HG03060 (cell line): ENCODE measurements around the gene MED13.

Experiments used
- ATAC-seq: cut with Tn5 transposase; IDR thresholded peaks from one replicate; pipeline ENCODE4 v1.9.1; 2021; ENCODE audit warnings: low read depth, moderate number of reproducible peaks; ENCODE audit not compliant: unreplicated experiment

MED13 gene, protein sequence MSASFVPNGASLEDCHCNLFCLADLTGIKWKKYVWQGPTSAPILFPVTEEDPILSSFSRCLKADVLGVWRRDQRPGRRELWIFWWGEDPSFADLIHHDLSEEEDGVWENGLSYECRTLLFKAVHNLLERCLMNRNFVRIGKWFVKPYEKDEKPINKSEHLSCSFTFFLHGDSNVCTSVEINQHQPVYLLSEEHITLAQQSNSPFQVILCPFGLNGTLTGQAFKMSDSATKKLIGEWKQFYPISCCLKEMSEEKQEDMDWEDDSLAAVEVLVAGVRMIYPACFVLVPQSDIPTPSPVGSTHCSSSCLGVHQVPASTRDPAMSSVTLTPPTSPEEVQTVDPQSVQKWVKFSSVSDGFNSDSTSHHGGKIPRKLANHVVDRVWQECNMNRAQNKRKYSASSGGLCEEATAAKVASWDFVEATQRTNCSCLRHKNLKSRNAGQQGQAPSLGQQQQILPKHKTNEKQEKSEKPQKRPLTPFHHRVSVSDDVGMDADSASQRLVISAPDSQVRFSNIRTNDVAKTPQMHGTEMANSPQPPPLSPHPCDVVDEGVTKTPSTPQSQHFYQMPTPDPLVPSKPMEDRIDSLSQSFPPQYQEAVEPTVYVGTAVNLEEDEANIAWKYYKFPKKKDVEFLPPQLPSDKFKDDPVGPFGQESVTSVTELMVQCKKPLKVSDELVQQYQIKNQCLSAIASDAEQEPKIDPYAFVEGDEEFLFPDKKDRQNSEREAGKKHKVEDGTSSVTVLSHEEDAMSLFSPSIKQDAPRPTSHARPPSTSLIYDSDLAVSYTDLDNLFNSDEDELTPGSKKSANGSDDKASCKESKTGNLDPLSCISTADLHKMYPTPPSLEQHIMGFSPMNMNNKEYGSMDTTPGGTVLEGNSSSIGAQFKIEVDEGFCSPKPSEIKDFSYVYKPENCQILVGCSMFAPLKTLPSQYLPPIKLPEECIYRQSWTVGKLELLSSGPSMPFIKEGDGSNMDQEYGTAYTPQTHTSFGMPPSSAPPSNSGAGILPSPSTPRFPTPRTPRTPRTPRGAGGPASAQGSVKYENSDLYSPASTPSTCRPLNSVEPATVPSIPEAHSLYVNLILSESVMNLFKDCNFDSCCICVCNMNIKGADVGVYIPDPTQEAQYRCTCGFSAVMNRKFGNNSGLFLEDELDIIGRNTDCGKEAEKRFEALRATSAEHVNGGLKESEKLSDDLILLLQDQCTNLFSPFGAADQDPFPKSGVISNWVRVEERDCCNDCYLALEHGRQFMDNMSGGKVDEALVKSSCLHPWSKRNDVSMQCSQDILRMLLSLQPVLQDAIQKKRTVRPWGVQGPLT (N-terminal part only)

DNA sequence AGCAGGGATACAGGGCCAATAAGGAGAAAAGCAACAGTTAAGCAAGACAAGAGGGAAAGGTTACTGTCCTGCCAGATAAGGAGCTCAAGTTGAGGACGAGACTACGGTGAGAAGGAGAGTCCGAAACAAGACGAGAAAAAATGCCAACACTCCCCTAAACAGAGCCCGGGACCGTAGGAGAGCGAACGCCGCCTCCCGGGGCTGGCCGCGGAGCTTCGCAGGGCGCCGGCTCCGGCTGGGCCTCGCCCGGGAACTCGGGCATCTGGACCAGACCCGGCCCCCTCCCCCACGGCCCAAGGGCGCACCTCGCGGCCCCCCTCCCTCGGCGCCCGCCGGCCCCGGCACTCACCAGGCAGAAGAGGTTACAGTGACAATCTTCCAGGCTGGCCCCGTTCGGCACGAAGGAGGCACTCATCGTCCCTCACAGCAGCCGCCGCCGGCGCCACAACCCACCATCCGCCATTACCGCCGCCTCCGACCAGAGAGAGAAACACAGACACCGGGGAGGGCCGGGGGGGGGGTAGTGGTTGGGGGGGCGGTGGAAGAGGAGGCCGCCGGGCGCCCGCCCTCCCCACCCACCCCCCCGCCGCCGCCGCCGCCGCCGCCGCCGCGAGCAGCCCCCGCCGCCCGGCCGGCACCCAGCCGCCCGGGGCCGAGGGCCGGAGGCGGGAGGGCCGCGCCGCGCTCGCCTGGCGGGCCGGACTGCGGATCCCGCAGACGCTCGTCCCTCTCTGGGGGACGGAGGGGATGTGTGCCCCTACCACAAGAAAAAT, at the start of gene MED13:
TSS of gene MED13 (minus strand) at position 488 of the 773 bp plus-strand sequence. CDS start at position 415, 73 bp downstream.
- no peak for ATAC-seq

DNA sequence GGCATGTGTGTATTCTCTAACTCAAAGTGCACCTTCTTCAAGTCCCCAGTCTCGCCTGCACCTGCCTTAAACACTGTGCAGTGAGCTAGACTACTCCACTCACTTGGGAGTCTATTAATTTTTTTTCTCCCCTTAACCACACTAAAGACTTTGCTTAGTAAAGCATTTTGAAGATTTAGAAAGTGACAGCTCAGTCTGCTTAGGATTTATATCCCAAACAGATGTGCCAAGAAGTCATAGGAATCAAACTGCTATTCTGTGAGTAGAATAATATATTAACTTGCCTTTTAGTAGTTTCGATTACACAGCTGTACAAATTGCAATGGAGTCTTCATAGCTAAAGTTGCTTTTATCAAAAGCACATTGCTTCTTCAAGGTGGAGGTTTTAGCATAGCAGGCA, 47.2 kb upstream of the MED13 start:
- ATAC-seq, result no peak

DNA sequence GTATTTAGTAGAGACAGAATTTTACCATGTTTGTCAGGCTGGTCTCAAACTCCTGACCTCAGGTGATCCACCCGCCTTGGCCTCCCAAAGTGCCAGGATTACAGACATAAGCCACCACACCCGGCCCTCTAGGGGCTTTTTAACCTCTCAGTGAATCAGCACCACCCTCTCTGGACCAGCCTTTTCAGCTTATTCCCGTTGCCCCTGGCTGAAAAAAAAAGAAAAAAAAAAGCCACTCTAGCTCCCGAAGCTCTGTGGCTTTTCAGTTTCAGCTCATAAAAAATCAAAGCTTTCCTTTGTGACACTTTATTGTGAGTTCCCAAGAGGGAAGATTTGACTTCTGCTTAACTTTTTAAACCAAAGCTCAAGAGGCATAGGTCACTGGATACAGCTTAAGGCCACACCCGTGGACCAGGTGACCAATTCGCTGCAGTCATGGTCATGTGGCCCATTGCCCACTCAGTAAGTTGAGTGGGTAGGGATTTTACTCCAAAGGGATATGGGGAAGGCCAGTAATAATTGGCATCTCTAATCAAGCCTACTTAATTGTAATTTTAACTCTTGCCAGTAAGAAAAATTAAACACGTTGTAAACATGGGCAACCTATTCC, 46.6 kb upstream of the MED13 start:
- ATAC-seq, result no peak

- no peak for ATAC-seq
Observed at GRCh38 chr17:62110923-62111484, 45.9 kb upstream of the MED13 start.

DNA sequence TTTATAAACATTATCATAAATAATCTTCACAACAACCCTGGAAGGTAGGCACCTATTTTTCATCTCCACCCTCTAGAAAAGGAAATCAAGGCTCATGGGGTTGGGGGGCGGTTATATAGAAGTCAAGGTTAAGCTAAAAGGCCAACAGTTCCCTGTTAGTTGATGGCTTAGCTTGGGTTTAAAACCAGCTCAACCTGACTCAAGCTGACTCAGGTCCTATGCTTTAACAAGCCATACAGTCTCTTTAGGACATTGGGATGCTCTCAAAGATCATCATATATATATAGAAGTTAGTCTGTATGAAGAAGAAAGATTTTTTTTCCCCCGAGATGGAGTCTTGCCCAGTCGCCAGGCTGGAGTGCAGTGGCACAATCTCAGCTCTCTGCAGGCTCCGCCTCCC, 44.8 kb upstream of the MED13 start:
- no peak for ATAC-seq

DNA sequence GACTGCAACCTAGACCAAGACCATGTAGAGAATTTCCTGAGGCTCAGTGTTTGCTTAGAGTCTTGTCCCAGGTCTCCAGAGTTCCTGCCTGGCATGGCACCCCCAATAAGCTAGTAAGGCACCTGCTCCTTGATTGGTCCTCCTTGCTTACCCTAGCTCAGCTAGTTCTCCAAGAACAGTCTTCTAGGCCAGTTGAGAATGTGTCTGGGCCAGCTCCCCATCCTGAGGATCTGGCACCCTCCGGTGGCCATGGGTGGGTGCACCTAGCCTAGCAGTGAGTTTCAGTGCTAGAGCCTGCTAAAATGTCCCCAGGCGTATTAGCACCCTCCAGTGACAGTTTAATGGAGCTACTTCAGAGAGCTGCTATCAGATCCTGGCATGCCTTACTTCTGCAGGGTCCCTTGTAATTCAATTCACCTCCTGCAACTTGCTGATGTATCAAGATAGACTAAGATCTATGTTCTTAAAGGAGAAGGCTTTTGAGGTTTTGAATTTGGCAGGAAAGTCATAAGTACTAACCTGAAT, 44.4 kb upstream of the MED13 start:
- peak; percentile 91 for ATAC-seq

- no peak for ATAC-seq
Observed at GRCh38 chr17:62105861-62106260, 40.8 kb upstream of the MED13 start.

DNA sequence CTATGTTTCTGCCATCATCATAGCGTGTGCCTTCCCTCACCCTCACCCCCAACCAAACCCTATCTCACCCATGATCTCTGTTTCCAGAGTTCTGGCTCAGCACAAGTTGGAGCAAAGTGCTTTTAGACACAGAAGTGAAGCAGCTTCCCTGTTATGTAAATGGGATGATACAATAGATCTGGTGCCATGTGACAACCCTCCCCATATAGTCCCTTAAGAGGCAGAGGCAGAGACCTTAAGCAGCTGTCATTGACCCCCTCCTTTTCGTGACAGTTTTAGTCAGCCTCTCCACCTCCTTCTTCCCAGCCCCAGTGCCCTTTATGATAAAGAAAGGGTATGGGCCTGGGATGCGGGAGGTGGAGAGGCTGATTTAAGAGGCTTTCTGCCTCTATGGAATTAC, 40.3 kb upstream of the MED13 start:
- no peak for ATAC-seq

DNA sequence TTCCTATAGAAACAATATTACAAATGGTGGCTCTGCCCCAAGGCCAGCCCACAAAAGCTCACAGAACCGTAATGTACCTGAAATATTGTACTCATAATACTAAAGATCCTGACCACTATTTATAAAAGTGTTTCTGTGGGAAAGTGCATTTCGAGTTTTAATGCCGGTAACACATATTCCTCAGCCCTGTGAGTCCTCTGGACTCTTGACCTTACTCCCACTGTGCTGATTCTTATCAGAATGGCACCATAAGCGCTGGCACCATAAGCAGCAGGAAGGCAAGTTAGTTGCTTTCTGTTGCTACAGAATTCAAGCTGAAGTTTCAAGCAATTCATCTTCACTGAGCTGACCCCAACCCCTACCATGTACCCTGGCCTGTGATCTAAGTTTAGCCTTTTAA, 36.4 kb upstream of the MED13 start:
- ATAC-seq, result no peak

DNA sequence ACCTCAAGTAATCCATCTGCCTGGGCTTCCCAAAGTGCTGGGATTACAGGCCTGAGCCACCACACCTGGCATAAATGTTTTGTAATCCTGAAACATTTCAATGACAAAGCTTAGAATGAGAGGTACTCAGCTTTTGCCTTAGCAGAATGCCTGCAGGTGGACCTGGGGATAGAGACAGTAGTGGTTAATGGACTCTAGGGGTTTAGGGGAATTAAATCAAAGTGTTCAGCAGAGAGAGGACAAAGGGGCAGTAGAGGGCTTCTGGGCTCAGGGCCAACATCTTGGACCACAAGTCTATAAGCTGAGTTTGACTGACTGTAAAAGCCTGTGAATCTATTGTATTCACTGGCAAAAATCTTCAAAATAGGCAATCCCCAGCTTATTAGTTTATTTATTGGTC, 36.0 kb upstream of the MED13 start:
- no peak for ATAC-seq

GRCh38 chr17:62100055-62100454, 35.0 kb upstream of the MED13 start:
- no peak for ATAC-seq

DNA sequence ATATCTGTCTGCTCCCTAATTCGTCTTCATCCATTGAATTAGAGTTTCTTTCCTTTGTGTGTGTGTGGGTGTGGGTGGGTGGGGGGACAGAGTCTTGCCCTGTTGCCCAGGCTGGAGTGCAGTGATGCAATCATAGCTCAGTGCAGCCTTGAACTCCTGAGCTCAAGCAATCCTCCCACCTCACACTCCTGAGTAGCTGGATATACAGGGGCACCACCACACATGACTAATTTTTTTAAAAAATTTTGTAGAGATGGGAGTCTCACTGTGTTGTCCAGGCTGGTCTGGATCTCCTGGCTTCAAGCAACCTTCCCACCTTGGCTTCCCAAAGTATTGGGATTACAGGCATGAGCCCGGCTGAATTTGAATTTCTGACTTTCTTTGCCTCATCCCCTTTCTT, 34.5 kb upstream of the MED13 start:
- no peak for ATAC-seq

GRCh38 chr17:62098623-62099231, 33.6 kb upstream of the MED13 start:
- peak; percentile 73 for ATAC-seq

GRCh38 chr17:62096401-62096670, 31.3 kb upstream of the MED13 start:
- no peak for ATAC-seq

DNA sequence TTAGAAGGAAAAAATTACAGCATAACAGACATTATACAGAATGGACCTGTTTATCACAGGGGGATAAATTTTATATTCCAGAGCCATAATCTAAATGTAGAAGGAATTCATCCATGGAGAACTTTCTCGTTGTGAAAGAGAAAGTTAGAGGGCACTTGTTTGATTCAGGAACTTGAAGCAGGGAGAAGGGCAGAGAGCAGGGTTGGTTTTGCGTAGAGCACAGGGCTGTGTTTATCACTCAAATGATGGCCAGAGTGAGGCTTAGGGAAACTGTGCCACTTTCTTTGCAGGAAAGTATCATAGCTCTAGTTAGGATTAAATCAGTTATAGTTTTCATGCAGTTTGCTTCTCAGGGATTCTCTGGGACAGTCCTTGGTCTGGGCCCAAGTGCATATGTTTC, 29.1 kb upstream of the MED13 start:
- no peak for ATAC-seq

DNA sequence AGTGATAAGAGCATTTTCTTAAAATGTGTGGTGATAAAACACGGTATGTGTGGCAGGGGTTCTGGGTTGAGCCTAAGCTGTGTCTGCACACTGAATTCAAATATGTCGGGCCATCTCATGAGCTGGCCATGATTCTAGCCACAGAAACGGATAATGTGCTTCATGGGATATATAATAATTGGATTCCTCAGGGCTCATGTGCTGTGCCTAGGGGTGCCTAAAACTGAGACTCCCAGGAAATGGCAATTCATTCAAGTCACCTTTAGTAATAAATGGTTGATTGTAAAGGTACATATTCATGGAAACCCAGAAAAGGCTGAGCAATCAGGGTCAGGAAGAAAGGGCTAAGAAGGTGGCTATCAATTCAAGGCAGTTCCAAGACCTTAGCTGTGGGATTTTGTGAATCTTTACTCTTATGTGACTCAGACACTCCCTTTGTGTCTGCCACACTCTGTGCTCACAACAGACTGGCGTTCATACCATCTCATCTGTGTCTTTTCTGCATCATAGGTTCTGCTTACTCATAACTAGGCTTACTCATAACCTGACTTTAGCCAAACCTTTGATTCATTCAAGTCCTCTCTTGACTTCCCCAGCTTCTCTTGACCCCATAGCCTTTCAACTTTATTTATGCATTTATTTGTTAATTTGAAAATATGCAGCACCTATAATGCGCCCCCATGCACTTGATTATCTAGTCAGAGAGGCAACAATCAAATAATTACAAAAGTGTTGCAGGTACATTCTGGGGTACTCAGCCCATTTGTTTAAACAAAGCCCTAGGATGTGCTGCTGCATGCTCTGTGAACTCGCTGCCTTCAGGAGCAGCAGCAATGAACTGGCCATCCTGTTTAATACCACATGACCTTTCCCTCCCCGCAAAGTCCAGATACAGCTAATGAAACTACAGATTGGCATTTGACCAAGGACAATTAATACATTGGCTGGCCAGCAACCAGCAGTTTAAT, 28.4 kb upstream of the MED13 start:
- peak; percentile 96 for ATAC-seq

- no peak for ATAC-seq
Observed at GRCh38 chr17:62092784-62093183, 27.7 kb upstream of the MED13 start.

GRCh38 chr17:62091804-62092203, 26.7 kb upstream of the MED13 start:
- ATAC-seq, result no peak
